HG02970 (cell line): ENCODE data around the gene RBM23.
A peak's percentile ranks its signal among the peaks of the same experiment; 100 is the strongest.
"Not testable (repeated sequence)": the region's sequence is repeated elsewhere in the genome, so short reads cannot be mapped to it uniquely, and the experiment has no call there.

Source experiments
- ATAC-seq: cut with Tn5 transposase; IDR thresholded peaks from one replicate; pipeline ENCODE4 v1.9.1; 2021; ENCODE audit warnings: mild to moderate bottlenecking, moderate library complexity, moderate number of reproducible peaks; ENCODE audit not compliant: unreplicated experiment, low FRiP score

RBM23 gene

GRCh38 chr14:22920697-22921096, 1.7 kb upstream of the RBM23 start:
- no peak for ATAC-seq

- ATAC-seq: peak; percentile 11
Observed at GRCh38 chr14:22919601-22919921, 612 bp upstream of the RBM23 start.

- no peak for ATAC-seq
Observed at GRCh38 chr14:22915886-22916521, 2.9 kb downstream of the RBM23 start.

- not testable (repeated sequence) for ATAC-seq
Observed at GRCh38 chr14:22914836-22915235, 4.1 kb downstream of the RBM23 start.

GRCh38 chr14:22910916-22911315, 8.0 kb downstream of the RBM23 start:
- ATAC-seq: no peak

GRCh38 chr14:22908601-22909000, 10.3 kb downstream of the RBM23 start:
- no peak for ATAC-seq

- ATAC-seq: no peak
Observed at GRCh38 chr14:22907429-22907828, 11.5 kb downstream of the RBM23 start.

- no peak for ATAC-seq
Observed at GRCh38 chr14:22906073-22906472, 12.9 kb downstream of the RBM23 start.

- ATAC-seq: no peak
Observed at GRCh38 chr14:22905627-22906026, 13.3 kb downstream of the RBM23 start.

- ATAC-seq: no peak
Observed at GRCh38 chr14:22903742-22904087, 15.2 kb downstream of the RBM23 start.

GRCh38 chr14:22901799-22902198, 17.1 kb downstream of the RBM23 start:
- no peak for ATAC-seq

GRCh38 chr14:22900081-22900799, 18.7 kb downstream of the RBM23 start:
- ATAC-seq: no peak

GRCh38 chr14:22898302-22899090, 20.5 kb downstream of the RBM23 start:
- ATAC-seq: no peak

GRCh38 chr14:22897357-22897756, 21.6 kb downstream of the RBM23 start:
- ATAC-seq: no peak

- ATAC-seq: no peak
Observed at GRCh38 chr14:22896760-22897159, 22.2 kb downstream of the RBM23 start.

- no peak for ATAC-seq
Observed at GRCh38 chr14:22896356-22896755, 22.6 kb downstream of the RBM23 start.

- no peak for ATAC-seq
Observed at GRCh38 chr14:22895402-22895801, 23.5 kb downstream of the RBM23 start.

- ATAC-seq: no peak
Observed at GRCh38 chr14:22893706-22894105, 25.2 kb downstream of the RBM23 start.

GRCh38 chr14:22892488-22892887, 26.5 kb downstream of the RBM23 start:
- no peak for ATAC-seq

GRCh38 chr14:22890416-22890815, 28.5 kb downstream of the RBM23 start:
- no peak for ATAC-seq

GRCh38 chr14:22888662-22889061, 30.3 kb downstream of the RBM23 start:
- no peak for ATAC-seq

- peak; percentile 38 for ATAC-seq
Observed at GRCh38 chr14:22887990-22888378, 31.0 kb downstream of the RBM23 start.
